Thyroid gland (tissue), 4 donors: ENCODE measurements around the gene RAB15. TPM values are rescaled to one million over a fixed set of nuclear protein-coding genes. Genes with fewer than 3 reads are reported as not detected.
A peak's percentile ranks its signal among the peaks of the same experiment; 100 is the strongest.

ENCODE experiments used
- DNase-seq, 2 donors: peaks; one replicate each; pipeline ENCODE4 v3.0.0-alpha.2; 2019
- H3K27ac ChIP-seq, 3 donors: fragments of 200-600 bp; sonication (generic); 1 replicate in 2 of 3; 2 replicates in 1 of 3; pipeline ENCODE4 v1.5.1; 2016 to 2019; ENCODE audit warnings: mild to moderate bottlenecking in 1 of 3, moderate library complexity in 1 of 3
- H3K27me3 ChIP-seq: fragments of 200-600 bp; sonication (generic); one replicate; pipeline ENCODE4 v1.5.1; 2019
- H3K36me3 ChIP-seq, 2 donors: fragments of 200-600 bp; sonication (generic); one replicate each; pipeline ENCODE4 v1.5.1; 2016 to 2019
- H3K4me1 ChIP-seq, 2 donors: fragments of 200-600 bp; sonication (generic); one replicate each; pipeline ENCODE4 v1.5.1; 2017 to 2019
- H3K4me3 ChIP-seq, 3 donors: fragments of 200-600 bp; sonication (generic); replicated peaks in 1 of 3; 1 replicate in 2 of 3; 2 replicates in 1 of 3; pipeline ENCODE4 v1.5.1; 2016; ENCODE audit warnings: mild to moderate bottlenecking in 1 of 3
- H3K9me3 ChIP-seq: fragments of 200-600 bp; sonication (generic); one replicate; pipeline ENCODE4 v1.5.1; 2017
- POLR2A ChIP-seq, 2 donors: fragments of 450-650 bp; IDR thresholded peaks; one replicate each; pipeline ENCODE4 v1.6.1; 2017; ENCODE audit warnings: antibody characterized with exemption in 2 of 2, mild to moderate bottlenecking in 2 of 2, moderate library complexity in 1 of 2
- WGBS, 2 donors: methylation state at CpG; one replicate each; pipeline ENCODE4 v1.1.5; 2017; 5-methylcytosine and 5-hydroxymethylcytosine counted together
- intact Hi-C: fragments of 100-400 bp; cut with DNase I; formaldehyde crosslinking; loops from one replicate; pipeline ENCODE4 v1.15.1; 2023
- total RNA-seq, 4 donors: library from RNA; depleted of rRNA; stranded (reverse); fragments of >200 nt; gene quantifications; one replicate each; pipeline ENCODE4 v1.2.3, GENCODE V29; 2016
- TF ChIP-seq, protein P1 (sequence below), 6 experiments: fragments of 200-600 bp in 3 of 6; fragments of 450-650 bp in 3 of 6; sonication (generic) in 3 of 6; IDR thresholded peaks; one replicate each; pipeline ENCODE4 v1.5.1; 2016 to 2019; ENCODE audit warnings: antibody characterized with exemption in 6 of 6, mild to moderate bottlenecking in 2 of 6, inconsistent platforms in 1 of 6, moderate library complexity in 1 of 6

The RAB15 gene
- total RNA-seq, 4 donors from 2014 or later = 6.0 to 12.7 (median 6.3) TPM

- Histone ChIP-seq H3K27me3 (no peaks in the 10 kb centered on the region), H3K36me3 (peaks cover 8 to 12% of the 10 kb centered on the region in 2 donors), H3K9me3 (no peaks in the 10 kb centered on the region), H3K4me1 (peaks cover 17 to 32% of the 10 kb centered on the region in 2 donors), H3K27ac (no peak overlapping the region), H3K4me3 (no peak overlapping the region)
- no peak for DNase-seq
- WGBS, 2 donors = 69 to 76% methylated on average over 2 of the region's 2 CpGs
- TF ChIP-seq, protein P1, sequence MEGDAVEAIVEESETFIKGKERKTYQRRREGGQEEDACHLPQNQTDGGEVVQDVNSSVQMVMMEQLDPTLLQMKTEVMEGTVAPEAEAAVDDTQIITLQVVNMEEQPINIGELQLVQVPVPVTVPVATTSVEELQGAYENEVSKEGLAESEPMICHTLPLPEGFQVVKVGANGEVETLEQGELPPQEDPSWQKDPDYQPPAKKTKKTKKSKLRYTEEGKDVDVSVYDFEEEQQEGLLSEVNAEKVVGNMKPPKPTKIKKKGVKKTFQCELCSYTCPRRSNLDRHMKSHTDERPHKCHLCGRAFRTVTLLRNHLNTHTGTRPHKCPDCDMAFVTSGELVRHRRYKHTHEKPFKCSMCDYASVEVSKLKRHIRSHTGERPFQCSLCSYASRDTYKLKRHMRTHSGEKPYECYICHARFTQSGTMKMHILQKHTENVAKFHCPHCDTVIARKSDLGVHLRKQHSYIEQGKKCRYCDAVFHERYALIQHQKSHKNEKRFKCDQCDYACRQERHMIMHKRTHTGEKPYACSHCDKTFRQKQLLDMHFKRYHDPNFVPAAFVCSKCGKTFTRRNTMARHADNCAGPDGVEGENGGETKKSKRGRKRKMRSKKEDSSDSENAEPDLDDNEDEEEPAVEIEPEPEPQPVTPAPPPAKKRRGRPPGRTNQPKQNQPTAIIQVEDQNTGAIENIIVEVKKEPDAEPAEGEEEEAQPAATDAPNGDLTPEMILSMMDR (IDR thresholded peaks at IDR 0.05) = no peak
- TF ChIP-seq POLR2A (IDR thresholded peaks at IDR 0.05) = no peak
- intact Hi-C loops = no loop called here
Measured at GRCh38 chr14:64920465-64920864, 51.7 kb downstream of the RAB15 start.

DNA sequence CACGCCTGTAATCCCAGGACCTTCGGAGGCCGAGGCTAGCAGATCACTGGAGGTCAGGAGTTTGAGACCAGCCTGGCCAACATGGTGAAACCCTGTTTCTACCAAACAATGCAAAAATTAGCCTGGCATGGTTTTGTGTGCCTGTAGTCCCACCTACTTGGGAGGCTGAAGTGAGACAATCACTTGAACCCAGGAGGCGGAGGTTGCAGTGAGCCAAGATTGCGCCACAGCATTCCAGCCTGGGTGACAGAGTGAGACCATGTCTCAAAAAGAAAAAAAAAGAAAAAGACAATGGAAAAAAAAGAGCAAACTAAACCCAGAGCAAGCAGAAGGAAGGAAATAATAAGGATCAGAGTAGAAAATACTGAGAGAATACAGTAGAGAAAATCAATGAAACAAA is 52.5 kb downstream of the RAB15 start:
- H3K27ac ChIP-seq = no peak overlapping the region
- H3K4me3 ChIP-seq = no peak overlapping the region
- H3K27me3 ChIP-seq = no peaks in the 10 kb centered on the region
- H3K4me1 ChIP-seq = peaks cover 22 to 39% of the 10 kb centered on the region in 2 donors
- DNase-seq = peak; percentile 48 to 57
- no peak for TF ChIP-seq POLR2A (IDR thresholded peaks at IDR 0.05)
- TF ChIP-seq, protein P1 (IDR thresholded peaks at IDR 0.05) = no peak
- peaks cover 4% of the 10 kb centered on the region in 2 donors for H3K36me3 ChIP-seq
- WGBS, 2 donors = 85 to 87% methylated on average over 5 of the region's 5 CpGs
- H3K9me3 ChIP-seq = no peaks in the 10 kb centered on the region
- intact Hi-C loops = loop anchor here (10.0 kb wide), 1 partner anchor 65 kb away; the partner anchor contains the start of gene FNTB

- no peak for DNase-seq
- H3K27ac ChIP-seq = no peak overlapping the region
- no peaks in the 10 kb centered on the region for H3K27me3 ChIP-seq
- peaks cover 22 to 39% of the 10 kb centered on the region in 2 donors for H3K4me1 ChIP-seq
- H3K4me3 ChIP-seq = no peak overlapping the region
- peaks cover under 1% of the 10 kb centered on the region in 2 donors for H3K36me3 ChIP-seq
- intact Hi-C loops = loop anchor here (10.0 kb wide), 1 partner anchor 66 kb away; the partner anchor contains the start of gene FNTB
- TF ChIP-seq, protein P1 (IDR thresholded peaks at IDR 0.05) = no peak
- TF ChIP-seq POLR2A (IDR thresholded peaks at IDR 0.05) = no peak
- no peaks in the 10 kb centered on the region for H3K9me3 ChIP-seq
Measured at GRCh38 chr14:64919215-64919614, 52.9 kb downstream of the RAB15 start.

GRCh38 chr14:64918216-64918615 is 53.9 kb downstream of the RAB15 start:
- no peak for DNase-seq
- H3K36me3 ChIP-seq = no peaks in the 10 kb centered on the region
- peaks cover 22 to 39% of the 10 kb centered on the region in 2 donors for H3K4me1 ChIP-seq
- H3K27me3 ChIP-seq = no peaks in the 10 kb centered on the region
- no peak overlapping the region for H3K4me3 ChIP-seq
- no peaks in the 10 kb centered on the region for H3K9me3 ChIP-seq
- TF ChIP-seq, protein P1 (IDR thresholded peaks at IDR 0.05) = no peak
- TF ChIP-seq POLR2A (IDR thresholded peaks at IDR 0.05) = no peak
- WGBS, 2 donors = 86 to 89% methylated on average over 4 of the region's 4 CpGs
- no peak overlapping the region for H3K27ac ChIP-seq
- intact Hi-C loops = loop anchor here (10.0 kb wide), 1 partner anchor 67 kb away; the partner anchor contains the start of gene FNTB

- Histone ChIP-seq H3K4me1 (peaks cover 22 to 39% of the 10 kb centered on the region in 2 donors), H3K9me3 (no peaks in the 10 kb centered on the region), H3K36me3 (no peaks in the 10 kb centered on the region), H3K27me3 (no peaks in the 10 kb centered on the region), H3K27ac (no peak overlapping the region), H3K4me3 (no peak overlapping the region)
- WGBS, 2 donors = 95 to 96% methylated on average over 2 of the region's 2 CpGs
- intact Hi-C loops = loop anchor here (10.0 kb wide), 1 partner anchor 69 kb away; the partner anchor contains the start of gene FNTB
- no peak for DNase-seq
- no peak for TF ChIP-seq POLR2A (IDR thresholded peaks at IDR 0.05)
- TF ChIP-seq, protein P1 (IDR thresholded peaks at IDR 0.05) = no peak
Measured at GRCh38 chr14:64915797-64916196, 56.3 kb downstream of the RAB15 start.
